HG03066 (cell line): ENCODE results near the gene ABCE1.
A peak's percentile ranks its signal among the peaks of the same experiment; 100 is the strongest.
"Not testable (repeated sequence)": the region's sequence is repeated elsewhere in the genome, so short reads cannot be mapped to it uniquely, and the experiment has no call there.

ENCODE experiments used
- ATAC-seq: cut with Tn5 transposase; IDR thresholded peaks from one replicate; pipeline ENCODE4 v1.9.1; 2021; ENCODE audit warnings: low read depth; ENCODE audit not compliant: unreplicated experiment

Gene ABCE1

DNA sequence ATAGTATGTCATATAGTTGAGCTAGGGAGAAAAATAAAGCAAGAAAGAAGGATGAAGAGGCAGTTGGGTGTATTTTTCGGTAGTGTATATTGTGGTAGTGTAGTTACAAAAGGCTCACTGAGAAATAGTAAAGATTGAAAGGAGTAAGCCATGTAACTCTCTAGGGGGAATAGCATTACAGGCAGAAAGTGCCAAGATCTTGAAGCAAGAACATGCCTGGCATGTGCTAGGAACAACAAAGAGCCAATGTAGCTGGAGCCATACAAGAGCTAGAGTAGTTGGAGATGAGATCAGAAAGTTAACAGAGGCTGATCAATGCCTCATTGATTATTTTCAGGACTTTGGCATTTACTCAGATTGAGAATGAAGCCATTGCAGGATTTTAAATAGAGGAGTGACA lies 3.0 kb downstream of the ABCE1 start:
- no peak for ATAC-seq

DNA sequence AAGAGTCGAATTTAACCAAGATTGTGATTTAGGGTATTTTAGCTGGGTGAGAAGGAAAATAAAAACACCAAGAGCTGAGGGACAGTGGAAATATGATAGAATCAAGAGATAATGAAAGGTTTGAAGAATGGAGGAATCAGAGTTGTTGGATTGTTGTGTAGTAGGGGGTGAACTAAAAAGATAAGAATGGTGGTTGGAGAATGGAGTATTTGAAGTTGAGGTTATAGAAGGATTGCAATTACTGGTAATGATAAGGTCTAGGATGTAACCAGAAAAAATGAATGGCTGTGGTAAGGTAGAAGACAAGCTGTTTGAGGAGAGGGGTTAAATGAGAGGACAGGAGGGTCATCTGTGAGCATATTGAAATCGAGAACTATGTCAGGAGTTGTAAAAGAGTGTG lies 4.5 kb downstream of the ABCE1 start:
- no peak for ATAC-seq

DNA sequence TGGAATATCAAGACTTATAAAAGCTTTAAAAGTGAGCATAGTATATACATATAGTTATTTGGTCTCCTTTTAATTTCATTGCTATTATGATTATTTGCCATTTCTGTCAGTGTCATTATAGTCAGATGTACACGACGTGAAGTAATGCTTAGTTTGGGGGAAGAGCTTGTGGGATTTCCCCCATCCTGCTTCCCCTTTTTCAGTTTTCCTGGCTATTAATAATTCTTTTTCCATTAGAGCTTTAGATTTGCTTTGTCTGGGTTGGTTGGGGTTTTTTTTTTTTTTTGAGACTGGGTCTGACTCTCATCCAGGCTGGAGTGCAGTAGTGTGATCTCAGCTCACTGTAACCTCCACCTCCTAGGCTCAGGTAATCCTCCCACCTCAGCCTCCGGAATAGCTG lies 5.4 kb downstream of the ABCE1 start:
- ATAC-seq: no peak

DNA sequence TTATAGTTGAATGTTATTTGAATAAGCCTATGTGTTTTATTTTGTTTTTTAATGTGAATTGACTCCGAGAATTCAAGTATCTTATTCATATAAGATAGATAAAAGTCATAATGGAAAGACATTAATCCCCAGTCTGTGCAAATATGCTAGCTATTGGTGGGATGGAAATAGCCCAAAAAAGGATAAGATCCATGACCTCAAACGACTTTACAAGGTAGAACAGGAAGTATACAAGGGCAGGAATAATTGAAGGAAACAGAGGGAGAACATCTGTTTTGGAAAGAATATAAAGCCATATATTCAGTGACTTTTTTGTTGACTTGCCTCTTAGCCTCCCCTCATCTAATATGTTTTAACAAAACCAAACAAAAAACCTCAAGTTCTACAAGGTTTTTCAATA lies 9.0 kb downstream of the ABCE1 start:
- no peak for ATAC-seq

DNA sequence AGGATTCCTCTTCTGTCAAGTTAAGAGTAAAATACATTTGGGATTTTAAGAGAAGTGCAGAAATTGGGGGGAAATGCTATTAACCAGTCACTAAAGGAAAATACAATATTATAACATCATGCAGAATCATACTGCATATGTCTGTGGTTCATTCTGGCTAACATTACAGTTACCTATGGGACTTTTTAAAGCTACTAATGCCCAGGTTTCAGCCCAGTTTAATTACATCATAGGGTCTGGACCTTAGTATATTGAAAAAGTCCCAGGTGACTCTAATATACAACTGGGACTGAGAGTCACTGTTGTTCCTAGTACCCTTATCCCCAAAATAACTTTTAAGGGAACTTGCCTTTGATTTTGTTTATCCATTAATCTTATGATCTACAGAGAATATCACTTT lies 10.0 kb downstream of the ABCE1 start:
- ATAC-seq: no peak

DNA sequence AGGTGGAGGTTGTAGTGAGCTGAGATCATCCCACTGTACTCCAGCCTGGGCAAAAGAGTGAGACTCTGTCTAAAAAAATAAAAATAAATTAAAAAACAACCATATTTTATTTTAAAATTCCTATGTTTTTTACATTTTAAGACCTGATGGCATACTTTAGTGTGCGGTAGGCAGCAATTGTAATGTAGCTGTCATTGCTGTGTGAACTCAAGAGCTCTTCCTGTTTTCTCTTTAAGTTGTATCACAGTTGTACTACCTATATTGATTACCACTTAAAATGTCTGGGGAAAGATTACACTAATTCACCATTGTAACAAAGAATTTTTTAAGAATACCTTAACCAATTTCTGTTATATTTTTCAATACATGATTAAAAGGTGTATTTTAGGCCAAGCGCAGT lies 27.3 kb downstream of the ABCE1 start:
- ATAC-seq: no peak

DNA sequence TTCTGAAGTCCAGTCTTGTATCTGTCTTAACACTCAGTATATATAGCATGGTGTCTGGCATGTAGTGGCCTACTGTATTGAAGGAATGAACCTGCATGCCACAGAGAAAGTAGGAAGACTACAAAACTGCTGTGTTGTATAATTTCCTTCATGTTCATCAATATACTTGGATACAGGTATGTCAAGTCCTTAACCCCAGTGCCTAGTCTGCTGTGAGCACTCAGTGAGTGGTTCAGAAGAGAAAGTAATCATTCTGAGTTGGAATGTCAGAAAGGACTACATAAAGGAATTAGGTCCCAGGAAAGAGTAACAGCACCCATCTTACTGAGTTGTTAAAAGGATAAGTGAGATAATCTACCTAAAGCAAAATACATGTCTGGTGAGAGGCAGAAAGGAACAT lies 32.0 kb downstream of the ABCE1 start:
- ATAC-seq: no peak

DNA sequence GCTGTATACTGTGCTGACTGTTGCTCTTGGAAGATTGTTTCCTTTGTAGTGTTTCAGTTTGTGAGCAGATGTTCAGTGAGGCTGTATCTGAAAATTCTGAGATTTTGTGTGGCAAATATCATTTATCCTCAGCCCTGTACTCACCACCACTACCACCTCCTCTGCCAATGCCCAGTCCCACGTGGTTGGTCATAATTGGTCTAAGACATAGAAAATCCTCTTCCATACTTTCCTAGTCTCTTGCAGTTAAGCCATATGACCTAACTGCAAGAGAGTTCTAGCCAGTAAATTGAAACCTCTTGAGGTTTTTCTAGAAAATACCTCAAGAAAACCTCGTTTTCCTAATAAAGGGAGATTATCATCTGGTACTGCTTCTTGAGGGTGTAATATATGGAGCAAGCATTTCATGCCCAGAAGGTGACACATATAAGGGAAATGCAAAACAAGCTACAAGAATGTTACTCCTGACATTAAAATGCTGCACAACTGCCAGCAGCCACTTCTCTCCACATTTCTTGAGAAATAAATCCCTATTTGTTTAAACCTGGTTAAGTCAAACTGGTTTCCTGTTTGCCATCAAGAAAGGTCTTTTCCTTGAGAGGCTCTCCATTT lies 32.8 kb downstream of the ABCE1 start:
- no peak for ATAC-seq

DNA sequence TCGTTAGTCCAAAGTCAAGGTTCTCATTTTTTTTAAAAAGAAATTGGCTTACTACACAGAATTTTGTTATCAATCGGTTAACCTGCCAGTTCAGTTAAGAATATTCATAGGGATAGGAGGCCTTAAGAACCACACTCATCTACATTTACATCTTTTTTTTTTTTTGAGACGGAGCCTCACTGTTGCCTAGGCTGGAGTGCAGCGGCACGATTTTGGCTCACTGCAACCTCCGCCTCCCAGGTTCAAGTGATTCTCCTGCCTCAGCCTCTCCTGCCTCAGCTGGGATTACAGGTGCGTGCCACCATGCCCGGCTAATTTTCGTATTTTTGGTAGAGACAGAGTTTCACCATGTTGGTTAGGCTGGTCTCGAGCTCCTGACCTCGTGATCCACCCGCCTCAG lies 33.7 kb downstream of the ABCE1 start:
- ATAC-seq: no peak

DNA sequence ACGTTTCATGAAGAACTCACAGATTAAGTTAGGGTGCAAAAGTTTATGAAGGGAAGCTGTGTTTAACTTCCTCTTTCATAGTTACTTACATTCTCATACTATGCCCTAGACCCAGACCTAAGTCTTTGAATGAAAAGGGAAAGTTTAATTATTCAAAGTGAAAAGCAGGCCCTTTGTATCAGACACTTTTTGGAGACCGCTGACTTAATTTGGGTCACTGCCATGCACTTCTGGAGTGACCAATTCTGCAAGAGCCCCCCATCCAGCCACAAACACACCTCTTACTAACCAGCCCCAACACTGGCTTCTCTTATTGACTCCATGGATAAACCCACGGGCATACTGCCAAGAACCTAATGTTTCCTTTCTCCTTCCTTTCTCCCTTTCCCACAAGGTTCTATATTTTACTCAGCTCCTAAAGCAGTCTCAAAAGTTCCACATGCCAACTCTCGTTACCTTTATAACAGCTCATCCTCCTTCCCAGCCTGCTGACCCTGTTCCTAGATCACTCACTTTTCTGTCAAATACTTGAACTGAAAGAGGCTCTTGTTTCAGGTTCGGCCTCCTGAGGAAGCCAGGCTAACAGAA lies 34.5 kb downstream of the ABCE1 start:
- peak; percentile 73 for ATAC-seq

DNA sequence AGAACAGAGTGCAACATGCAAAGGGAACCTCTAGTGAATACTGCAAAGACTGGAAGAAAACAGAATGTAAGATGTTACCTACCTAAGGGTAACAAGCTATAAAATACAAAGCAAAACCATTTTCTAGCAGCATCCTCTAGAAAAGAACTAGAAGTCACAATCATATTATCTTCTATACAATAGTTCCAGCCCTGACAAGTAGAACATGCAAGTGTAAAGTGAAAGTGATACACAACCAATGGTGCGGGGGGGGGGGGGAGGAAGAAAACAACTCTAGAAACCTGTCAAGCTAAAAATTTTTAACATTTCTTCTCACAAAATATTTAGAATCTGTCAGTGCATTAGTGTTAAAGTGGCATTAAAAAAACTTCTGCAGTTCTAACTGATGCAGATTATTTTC lies 38.1 kb downstream of the ABCE1 start:
- not testable (repeated sequence) for ATAC-seq

DNA sequence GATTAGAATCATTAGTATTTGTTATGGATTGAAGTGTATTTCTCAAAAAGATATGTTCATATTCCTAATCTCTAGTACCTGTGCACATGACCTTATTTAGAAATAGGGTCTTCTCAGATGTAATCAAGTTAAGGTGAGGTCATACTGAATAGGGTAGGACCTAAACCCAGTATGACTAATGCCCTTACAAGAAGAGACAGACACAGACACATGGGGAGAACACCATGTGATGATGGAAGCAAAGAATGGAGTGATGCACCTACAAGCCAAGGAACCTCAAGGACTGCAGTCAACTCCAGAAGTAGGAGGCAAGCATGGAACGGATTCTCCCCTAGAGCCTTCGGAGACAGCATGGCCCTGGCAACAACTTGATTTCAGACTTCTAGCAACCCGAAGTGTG lies 50.9 kb downstream of the ABCE1 start:
- ATAC-seq: no peak

DNA sequence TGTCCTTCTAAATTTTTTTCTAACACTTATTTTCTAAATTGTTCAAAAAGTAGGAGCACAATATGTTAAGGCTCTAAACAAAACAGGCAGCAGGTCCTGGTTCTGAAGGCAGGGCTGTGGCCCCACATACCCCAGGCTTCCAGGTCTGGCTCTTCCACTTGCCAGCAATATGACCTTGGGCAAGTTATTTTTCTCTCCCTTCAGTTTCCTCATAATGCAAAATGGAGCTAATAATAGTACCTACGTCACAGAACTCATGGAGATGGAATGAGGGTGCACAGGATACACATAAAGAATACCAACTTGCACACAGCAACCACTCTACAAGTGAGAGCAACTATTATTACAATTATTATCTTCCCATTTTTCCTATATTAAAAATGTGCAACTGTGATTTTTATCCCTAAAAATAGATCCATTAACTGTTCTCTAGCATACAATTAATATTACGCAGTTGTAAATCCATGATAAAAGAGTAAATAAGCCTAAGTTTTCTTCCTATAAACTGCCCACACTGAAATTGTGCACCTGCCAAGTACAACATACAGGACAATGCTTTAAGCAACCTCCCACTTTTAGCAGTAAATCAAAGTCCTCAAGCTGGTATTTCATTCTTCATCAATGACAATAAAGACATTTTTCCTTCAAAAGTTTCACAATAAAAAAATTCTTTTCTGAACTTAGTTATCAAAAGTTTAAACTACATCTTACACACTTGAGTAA lies 55.2 kb downstream of the ABCE1 start:
- ATAC-seq: no peak

DNA sequence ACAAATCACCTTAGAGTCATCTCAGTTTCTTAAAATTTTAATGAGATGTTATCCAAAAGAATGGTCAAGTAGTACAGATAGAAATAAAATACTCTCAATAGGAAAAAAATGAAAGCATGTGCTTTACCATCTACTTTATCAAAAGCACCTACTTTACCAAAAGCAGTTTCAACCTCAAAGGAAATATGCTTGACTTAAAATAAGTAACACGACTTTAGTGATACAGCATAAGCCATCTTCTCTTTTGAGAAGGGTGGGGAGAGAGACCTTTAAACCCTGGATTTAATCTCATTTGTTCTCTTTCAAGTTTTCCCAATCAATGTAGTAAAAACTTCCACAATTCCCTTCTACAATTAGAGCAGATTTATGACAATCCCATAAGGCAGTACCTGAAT lies 55.8 kb downstream of the ABCE1 start:
- peak; percentile 54 for ATAC-seq

DNA sequence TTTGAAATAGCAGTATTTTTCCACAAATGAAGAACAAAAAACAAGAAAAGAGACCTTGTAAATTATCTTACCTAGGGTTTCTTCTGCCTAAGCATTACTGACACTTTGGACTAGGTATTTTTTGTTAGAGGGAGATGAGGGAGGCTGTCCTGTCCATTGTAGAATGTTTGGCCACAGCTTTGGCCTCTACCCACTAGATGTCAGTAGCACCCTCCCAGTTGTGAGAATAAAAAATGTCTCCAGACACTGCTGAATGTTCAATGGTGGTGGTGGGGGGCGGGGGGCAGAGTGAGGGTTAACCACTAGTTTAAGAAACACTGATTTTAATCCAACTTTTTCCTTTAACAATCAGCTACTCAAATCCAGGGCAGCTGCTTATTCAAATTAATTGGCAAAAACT lies 56.5 kb downstream of the ABCE1 start:
- peak; percentile 72 for ATAC-seq

DNA sequence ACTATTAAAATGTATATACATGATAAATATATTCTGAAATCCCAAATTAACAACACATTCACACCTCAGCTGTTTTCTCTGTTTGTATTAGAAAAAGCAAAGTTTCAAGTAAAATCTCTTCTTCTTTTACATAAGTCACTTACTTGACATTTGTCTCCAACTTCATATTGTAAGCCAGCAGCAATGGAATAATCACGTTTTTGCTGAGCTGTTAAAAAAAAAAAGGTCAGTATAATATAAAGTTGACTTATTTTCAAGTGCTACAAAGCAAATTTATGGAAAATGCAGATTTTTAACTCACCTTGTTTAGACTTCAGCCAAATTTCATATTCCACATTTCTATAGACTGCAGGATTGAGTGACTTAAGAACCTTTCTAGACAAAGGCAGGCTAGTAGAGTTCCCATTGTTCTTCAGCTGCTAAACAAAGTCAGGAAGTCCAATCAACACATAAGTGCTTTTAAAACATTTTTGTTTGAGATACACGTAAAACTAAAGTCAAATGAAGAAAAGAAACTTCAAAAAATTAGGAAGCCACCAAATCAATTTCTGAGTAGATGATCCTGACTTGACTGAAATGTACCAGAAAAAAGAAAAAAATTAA lies 57.3 kb downstream of the ABCE1 start:
- ATAC-seq: no peak

DNA sequence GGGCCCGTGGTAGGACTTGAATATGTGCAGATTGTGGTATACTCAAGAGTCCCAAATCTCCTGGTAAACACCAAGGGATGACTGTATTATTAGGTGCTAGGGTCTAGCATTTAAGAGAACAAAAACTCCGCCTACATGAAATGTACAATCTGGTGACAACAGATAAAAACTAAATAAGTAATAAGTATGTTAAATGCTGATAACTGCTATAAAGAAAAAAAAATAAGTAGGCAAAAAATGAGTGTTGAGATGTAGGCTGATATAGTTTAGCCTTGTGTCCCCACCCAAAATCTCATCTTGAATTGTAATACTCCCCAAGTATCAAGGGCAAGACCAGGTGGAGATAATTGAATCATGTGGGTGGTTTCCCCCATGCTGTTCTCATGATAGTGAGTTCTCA lies 58.9 kb downstream of the ABCE1 start:
- no peak for ATAC-seq

DNA sequence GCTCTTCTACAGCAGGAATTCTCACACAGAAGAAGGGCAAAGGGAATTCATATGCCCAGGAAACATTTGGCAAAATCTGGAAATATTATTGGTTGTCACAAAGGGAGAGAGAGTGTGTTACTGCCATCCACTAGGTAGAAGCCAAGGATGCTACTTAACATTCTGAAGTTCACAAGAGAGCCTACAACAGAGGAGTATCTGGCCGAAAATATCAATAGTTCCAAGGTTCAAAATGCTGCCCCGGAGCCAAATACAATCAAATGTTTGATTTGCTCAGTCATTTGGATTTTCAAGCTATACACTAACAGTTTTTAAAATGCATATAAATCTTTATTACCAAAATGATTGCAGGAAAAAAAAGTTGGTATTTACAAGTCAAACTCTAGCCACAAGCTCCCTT lies 63.4 kb downstream of the ABCE1 start:
- no peak for ATAC-seq

DNA sequence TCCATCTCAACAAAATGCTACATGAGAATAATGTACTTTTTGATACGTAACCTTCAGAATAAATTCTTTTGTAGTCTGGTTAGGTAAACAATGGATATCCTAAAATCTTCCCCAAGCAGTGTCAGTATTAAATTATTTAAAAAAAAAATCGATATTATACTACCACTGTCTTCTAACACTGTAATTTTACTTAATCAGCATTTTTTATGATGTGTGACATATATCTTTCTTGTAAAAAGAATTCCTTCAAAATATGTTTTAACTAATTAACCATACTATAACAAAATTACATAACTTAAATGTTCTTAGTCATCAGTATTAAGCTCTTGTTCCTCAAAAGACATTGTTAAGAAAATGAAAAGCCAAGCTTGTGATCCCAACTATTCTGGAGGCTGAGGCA lies 69.8 kb downstream of the ABCE1 start:
- ATAC-seq: no peak

DNA sequence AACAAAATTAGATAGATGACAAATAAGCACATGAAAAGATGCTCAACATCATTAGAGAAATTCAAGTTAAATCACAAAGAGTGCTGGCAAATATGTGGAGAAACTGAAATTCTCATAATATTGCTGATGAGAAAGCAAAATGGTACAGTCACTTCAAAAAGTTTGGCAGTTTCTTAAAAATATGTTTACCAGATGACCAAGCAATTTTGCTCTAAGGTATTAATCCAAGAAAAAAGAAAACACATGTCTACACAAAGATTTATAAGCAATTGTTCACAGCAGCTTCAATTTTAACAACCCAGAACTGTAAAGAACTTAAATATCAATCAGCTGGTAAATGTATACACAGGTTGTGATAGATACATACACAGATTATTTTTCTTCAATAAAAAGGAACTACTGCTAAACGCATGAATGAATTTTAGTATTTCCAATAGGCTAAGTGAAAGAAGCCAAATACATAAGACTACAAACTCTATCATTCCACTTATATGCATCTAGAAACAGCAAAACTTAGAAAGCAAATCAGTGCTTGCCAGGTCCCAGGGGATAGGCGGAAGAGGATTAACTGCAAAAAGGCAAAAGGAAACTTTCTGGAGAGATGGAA lies 70.6 kb downstream of the ABCE1 start:
- no peak for ATAC-seq

DNA sequence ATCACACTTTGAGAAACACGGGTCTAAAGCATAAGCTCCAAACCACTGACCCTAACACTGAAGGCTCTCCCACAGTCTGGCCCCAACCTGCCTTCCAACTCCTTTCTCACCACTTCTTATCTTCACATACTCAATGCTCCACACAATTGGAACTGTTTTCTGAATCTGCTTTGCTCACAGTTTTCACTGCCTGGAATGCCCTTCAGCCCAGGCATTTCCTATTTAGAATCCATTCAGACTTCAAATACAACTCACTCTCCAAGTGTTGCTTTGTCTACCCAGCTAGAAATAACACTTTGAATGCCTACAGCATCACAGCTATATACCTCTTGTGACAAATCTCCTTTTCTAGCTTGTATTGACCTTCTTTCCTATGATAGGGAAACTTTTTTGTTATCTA lies 72.1 kb downstream of the ABCE1 start:
- no peak for ATAC-seq
